Measurements from ENCODE around the gene KRT31.
"Not testable (repeated sequence)": the region's sequence is repeated elsewhere in the genome, so short reads cannot be mapped to it uniquely, and the experiment has no call there.

Gene KRT31

DNA sequence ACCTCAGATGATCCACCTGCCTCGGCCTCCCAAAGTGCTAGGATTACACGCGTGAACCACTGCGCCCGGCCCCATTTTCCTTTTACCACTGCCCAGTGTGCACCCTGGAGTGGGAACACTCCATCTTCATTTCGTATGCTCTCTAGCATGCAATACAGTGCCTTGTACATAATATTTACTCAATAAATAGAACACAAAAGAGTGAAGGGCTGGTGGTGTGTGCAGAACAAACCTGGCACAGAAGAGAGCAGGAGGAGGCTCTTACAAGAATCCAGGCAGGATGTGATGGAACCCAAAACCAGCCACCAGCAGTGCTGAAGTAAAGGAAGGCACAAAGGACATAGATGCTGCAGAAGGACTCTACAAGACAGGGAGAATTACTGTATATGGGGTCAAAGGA is 19.7 kb upstream of the KRT31 start:
- DNase-seq = no peak

DNA sequence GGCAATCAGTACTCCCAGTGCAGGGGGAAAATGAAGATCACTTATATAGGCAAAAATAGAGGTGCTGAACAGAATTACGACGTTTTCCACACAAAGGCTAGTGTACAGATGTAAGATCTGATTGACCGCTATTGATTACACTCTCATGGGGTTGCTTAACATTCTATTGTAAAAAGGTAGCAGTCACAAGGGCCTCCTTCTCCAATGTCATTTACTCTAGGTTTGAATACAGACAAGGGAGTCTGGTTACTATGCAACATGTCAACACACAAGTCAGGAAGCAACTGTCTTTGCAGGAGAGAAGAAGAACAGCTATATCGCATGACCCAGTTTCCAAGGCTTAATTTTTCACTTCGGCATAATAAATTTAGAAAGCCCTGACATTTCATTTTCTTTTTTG is 19.1 kb upstream of the KRT31 start:
- no peak for DNase-seq

DNA sequence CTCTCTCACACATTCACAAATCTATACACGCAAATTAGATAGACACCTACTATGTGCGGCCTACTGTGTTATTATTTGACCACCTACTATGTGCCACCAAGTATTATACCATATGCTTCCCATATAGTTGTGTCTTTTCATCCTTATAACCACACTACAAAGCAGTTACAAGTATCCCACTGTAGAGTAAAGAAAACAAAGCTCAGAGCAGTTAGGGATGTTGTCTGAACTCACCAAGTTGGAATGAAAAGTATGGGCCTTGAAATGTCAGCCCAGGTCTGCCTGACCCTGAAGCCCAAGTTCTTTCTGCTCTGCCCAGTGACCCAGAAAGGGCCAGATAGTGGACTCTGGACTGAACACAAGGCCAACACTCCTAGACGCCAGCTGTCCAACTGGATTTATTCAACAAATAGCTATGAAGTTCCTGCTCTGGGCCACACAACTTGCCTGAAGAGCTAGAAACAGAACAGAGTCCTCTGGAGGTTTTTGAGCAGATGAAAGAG is 18.5 kb upstream of the KRT31 start:
- DNase-seq = no peak

DNA sequence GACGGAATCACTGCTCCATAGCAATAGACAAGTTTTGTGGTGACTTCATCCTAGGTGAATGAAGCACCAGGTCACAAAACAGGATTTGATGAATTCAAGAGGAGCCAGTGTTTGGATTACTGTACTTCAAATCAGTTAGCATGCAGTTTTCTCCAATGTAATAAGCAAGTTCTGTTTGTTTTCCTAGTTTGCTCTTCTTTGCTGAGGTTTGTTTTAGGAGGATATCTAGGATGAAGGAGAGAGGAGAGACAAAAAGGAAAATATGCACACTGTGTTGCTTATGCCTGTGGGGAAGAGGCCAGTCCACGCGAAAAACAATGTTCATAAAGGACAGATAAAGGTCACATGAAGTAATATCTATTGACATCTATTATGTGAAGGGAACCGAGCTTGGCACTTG is 18.0 kb upstream of the KRT31 start:
- no peak for DNase-seq

DNA sequence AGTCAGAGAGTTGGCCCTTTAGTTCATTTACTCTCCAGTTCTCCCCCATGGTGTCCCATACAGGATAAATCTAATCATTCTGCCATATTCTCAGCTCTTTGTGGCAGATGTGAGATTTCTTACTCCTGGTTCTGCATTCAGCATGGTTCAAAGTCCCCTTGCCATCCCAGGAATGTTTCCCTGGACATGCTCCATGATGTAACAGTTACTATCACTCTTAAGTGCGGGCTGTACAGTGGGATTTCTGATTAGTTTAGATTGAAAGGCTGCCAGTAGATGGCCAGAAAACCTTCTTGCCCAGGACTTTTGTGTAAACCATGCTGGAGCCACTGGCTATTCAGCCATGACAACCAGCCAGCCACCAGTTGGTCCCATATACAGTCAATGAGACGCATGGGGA is 16.6 kb upstream of the KRT31 start:
- no peak for DNase-seq

DNA sequence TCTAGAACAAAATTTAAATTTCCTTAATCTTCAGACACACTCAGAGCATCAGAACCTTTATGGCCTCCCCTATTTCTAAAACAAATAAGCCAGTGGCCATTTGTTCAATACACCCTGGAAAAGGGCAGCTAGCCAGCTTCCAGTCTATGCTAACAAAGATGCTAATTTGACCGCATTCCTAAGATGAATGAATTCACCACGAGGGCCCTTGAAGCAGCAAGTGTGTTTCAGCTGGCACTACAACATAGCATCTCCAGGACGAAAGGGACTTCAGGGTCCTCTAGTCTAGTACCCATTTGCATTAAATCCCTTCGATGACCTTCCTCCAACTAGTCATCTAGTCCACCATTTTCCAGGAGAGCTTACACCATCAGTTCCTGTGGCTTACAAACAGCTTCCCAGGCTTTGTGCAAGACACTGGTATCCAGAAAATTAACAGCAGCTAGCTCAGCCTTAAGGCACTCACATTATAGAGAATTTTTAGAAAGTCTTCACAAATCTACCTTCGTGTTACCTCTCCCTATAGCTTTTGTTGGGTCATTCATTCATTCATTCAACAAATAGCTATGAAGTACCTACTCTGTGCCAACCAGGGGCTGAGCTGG is 16.0 kb upstream of the KRT31 start:
- no peak for DNase-seq

DNA sequence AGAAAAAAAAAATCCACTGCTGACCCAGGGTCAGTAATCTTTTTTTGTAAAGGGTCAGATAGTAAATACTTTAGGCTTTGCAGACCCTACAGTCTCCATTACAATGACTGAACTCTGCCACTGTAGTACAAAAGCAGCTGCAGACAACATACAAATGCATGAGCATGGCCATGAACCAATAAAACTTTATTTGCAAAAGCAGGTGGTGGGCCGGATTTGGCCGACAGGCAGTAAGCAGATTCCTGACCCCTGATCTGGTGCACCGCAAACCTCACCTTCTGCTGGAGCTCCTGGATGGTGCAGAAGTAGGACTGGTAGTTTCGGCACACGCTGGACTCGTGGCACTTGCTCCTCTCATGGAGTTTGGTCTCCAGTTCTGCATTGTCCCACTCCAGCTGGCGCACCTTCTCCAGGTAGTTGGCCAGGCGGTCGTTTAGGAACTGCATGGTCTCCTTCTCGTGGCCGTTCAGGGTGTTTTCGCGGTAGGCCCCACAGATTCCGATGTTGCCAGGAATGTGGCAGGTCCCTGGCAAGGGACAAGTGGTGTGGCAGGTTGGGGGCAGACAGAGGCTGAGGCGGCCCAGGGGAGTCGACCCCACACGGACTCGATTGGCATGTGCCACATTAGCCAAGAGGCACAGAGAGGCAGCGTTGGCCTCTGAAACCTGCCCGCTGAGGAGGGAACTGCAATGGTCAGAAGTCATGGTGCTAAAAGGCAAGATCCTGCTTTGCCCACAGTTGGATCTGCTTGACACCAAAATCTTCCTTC is 13.8 kb upstream of the KRT31 start:
- DNase-seq = no peak

DNA sequence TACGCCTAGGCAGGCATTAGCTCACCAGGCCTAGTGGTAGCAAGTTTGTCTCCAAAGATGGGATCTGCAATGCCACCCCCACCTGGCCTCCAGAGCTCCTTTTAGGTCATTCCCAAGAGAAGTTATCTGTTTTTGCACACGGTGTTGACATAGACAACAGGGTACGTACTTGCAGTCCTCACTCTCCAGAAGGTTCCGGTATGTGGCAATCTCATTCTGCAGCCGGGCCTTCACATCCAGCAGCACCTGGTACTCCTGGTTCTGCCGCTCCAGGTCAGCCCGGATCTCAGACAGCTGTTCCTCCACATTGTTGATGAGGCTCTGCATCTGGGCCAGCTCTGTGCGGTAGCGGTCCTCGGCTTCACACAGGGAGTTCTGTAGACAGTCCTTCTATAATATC is 9.8 kb upstream of the KRT31 start:
- DNase-seq = no peak

DNA sequence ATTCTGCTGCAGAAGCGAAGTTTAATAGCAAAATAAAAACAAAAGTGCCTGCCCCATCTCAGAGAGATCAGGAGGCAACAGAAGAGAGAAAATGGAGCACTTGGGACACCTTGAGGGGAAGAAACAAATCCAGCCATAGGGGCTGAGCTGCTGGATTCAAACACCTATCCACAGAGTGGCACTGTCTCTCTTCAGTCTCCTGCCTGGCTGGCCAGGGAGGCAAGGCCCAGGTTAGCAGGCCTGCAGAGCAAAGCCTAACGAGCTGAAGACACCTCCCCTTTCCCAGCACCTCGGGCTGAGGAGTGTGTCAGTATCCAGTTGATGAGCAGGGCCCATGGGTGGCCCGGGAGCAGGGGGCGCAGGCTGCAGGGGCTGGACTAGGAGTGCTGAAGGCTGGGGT is 8.8 kb upstream of the KRT31 start:
- DNase-seq = peak; percentile 26

DNA sequence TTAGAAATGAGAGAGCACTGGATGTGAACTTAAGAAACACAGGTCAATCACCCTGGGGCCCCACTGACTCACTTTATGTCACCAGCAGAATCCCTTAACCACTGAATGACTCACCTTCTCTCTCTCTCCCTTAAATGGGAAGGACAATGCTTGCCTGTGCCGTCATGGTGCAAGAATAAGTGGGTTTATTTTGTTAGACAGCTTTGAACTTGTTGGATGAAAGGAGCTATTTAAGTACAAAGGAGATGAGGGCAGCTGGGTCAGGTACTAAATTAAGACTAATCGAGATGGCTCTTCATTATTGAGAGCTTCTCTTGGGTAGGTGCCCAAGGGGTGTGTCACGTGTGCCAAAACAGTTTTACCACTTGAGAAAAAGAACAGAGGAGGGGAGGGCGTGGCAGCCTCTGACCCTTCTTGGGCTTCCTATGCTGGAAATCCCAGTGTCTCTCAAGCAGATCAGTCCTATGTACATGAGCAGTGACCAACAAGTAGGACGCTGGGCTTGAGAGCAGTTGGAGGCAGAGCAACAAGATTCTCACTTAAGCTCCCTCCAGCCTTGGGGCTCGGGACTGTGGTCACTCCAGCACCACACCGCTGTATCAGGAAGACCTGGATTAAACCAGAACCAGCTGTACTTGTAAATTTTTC is 6.7 kb upstream of the KRT31 start:
- no peak for DNase-seq

DNA sequence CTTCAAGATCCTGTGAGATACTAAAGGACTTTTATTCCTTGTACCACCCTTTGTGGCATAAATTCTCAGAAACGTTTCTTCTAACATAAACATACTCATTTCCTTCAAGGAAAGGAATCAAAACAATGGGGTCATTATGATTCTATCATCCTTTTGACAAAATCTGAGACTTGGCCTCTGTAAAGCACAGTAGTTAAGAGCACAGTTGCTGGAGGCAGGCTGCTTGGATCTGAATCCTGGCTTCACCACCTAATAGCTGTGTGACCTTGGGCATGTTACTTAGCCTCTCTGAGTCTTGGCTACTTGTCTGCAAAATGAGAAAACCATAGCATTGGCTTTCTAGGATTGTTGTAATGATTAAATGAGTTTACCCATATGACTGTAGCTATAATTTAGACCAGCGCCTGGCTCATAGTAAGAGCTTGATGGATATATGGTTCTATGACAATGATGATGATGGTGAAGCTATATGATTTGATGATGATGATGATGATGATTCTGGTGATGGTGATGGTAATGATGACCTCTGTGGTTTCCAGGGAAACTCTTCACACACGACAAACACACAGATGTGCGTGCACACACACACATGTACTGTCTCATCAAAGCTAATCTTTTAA is 6.1 kb upstream of the KRT31 start:
- no peak for DNase-seq

DNA sequence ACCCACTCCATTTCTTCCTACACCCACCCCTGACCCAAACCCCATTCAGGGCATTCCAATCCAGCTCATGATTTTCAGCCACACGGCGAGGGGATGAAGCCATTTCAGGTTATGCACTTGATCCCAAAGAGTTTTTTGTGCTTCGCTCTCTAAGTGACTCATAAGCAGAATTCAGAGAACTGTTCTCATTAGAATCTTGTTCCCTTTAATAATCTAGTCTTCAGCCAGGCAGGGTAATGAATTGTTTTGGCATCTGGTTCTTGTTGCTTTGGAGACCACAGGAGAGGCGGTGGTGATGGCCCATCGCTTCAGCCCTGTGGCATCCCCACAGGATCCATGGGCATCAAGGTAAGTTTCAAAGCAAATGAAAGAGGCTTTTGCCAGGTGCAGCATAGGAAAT is 4.8 kb upstream of the KRT31 start:
- DNase-seq = no peak

DNA sequence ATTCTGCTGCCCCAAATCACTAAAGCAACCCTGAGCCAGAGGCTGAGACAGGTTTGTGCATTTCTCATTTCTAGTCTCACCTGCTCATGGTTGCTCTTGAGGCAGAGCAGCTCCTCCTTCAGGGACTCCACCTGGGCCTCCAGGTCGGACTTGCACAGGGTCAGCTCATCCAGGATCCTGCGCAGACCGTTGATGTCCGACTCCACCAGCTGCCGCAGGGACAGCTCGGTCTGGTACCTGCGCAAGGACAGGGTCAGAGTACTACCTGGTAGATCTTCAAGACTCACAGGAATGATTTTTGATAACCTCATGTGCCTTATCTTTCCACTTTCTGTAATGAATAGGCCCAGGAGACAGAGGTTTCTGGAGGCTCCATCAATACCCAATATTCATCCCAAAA is 1.1 kb downstream of the KRT31 start:
- no peak for DNase-seq

DNA sequence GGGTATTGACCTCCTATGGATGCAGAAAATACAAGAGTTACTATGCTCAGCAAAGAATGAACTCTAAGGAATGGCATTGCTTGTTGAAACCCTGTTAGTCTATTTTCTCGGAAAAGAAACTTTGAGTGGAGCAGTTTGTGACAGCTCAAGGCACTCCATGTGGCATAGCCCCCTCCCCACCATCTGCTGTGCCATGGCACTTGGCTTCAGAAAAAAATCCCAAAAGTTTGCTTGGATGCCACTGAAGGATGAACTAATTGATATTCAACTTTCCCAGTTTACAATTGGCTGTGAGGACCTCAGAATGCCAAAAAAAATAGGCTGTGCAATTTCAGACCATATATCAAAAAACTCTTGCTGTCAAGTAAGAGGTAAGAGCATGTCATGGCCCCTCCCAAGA is 1.8 kb downstream of the KRT31 start:
- no peak for DNase-seq

DNA sequence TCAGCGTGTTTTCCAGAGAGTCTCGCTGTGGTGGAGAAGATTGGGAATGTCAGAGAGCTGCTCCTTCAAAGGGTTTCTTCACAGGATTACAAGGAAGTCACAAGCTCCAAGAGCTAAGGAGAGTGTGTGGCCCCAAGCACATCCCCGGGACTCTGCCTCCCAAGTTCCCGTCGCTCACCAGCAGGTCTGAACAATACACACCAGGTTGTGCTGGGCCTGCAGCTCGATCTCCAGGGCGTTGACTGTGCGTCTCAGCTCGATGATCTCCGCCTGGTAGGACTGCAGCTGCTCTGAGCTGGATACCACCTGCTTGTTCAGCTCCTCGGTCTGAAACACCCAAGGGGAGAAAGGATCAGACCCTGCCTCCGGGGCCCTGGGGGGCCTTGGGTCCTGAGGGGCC is 2.4 kb downstream of the KRT31 start:
- not testable (repeated sequence) for DNase-seq

DNA sequence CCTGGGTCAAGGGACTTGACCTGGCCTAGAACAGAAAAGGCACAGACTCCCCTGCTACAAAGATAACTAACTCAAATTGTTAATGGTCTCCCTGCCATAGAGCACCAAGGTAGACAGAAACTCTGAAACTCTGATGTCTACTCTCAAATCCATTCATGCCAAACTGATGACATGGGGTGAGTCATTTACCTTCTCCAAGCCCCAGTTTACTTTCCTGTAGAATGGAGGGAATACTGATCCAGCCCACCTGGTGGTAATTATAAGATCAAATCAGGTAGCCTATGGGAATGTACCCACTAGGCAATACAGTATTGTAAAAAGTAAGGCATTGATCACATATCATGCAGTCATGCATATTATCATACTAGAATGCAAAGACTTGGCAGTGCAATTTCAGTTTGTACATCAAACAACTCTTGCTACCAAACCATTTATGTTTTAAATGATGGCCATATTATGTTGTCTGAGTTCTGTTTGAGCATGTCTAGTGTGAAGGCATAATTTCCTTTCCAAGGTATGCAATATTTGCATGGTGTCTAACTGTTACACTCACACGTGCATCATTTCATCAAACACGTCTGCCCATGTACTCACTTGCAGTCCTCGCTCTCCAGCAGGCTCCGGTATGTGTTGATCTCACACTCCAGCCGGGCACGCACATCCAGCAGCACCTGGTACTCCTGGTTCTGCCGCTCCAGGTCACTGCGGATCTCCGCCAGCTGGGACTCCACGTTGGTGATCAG is 3.0 kb downstream of the KRT31 start:
- DNase-seq = no peak

DNA sequence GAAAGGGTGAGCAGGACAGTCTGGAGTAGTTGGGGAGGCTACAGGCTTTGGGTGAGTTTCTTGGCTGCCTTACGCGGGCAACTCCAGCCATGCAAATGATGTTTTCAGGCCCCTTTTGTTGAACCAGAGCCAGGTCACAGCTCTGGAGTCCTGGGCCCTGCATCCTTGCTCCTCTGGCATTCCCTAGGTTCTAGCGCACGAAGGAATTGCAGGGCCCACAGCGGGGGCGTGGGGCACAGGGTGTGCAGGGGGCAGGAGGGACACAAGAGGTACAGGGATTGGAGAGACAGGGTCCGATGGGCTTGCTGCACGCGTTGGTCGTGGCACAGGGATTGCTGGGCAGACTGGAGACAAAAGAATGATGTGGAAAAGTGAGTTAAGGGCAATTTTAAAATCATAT is 3.6 kb downstream of the KRT31 start:
- no peak for DNase-seq

DNA sequence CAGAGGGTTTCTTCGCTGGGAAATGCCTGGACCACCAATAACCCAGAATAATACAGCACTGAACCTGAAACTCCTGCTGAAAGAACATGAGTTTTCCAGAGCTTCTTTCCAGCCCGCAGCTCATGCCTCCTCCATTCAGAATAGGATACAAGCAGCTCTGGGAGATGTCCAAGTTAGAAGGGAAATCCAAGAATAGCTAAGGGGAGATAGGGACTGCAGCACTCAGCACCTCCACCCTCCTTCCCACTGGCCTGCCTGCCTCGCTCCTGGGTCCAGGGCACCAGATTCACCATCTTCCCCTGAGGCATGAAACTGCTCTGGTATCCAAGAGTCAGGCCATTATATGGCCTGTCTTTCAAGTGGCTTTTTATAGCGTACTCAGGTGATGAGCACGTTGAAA is 4.1 kb downstream of the KRT31 start:
- no peak for DNase-seq

DNA sequence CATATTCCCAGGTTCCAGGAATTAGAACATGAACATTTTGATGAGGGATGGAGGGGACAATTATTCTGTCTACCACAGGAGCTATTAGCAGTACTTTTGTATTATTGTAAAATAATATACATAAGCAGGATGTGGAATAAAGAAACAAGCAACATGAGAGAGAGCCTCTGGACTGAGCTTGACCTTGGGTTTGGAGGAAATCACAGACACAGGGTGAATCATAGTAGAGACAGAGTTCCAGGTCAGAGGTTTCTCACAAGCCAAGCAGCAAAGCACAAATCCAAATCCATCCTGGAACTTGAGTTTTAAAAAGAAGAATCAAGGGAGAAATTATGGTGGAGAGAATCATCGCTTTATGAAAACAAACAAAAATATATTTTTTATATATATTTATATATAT is 5.1 kb downstream of the KRT31 start:
- DNase-seq = no peak

DNA sequence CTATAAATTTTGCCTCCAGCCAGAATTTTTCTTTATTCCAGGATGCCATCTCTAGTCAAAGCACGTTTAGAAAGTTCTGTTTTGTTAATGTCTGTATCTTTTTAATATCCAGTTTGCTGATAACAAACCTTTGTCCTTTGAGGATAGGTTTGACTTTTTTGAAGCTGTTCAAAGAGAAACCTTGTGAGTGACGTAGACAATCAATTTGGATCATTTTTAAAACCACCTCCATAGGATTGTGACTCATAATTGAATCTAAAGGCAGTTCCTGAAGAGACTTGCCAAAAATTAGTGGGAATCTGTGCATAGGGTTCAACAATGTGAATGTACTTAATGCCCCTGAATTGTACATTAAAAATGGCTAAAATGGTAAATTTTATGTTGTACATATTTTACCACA is 5.9 kb downstream of the KRT31 start:
- no peak for DNase-seq

DNA sequence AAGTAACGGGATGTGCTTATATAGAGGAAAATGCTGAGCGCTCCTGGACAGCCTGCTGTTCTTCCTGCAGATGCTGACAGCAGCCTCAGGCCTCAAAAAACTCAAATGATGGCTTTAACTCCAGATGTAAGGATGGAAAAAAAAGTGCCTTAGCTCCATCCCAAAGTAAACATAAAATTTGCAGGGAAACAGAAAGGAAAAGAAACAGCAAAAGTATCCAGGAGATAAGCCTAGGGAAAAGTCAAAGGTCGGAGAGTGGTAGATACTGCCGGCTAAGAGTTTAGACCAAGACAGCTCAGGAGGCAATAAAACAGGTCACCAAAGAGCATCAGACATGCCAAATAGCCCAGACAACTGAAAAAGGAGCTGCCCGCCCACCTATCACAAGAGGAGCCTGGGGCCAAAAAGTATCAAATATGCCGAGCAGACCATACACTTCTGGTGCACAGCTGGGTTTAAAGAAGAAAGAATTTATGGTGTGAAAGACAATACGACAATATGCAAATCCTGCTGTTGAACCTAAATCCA is 6.9 kb downstream of the KRT31 start:
- no peak for DNase-seq

DNA sequence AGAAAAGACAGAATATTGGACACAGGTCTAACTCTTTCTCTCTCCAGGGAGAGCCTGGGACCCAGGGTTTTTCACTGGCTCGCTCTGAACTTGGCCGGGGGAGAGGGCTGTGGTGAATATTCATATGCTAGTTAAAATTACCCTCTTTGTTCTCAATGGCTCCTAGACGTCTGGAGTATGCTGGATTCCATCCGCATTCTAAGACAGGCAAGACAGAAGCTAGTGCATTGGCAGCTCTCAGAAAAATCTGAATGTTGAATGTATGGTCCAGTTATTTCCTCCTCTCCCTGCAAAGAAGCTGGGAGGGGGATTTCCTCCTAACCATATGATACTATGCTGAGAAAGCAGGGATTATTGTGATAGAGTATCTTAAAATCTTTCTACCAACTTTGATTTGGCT is 9.7 kb downstream of the KRT31 start:
- no peak for DNase-seq

DNA sequence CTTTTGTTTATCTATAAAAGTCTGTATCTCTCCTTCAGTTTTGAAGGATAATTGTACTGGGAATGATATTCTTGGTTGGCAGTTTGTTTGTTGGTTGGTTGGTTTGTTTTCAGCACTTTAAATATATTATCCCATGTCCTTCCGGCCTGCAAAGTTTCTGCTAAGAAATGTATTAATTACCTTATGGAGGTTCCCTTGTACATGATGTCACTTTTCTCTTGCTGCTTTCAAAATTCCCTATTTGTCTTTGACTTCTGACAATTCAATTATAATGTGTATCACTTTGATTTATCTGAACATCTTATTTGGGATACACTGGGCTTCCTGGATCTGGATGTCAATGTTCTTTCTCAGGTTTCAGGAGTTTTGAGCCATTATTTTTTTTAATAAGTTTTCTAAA is 11.2 kb downstream of the KRT31 start:
- no peak for DNase-seq
